Activated CD8-positive, alpha-beta memory T cell treated with anti-CD3 and anti-CD28 coated beads, Interleukin-2, amount 50 U/mL, for 1 hour (primary cell): ENCODE measurements around the gene ABL2.
"Not testable (repeated sequence)": the region's sequence is repeated elsewhere in the genome, so short reads cannot be mapped to it uniquely, and the experiment has no call there.

Source experiments
- DNase-seq: peaks from one replicate; pipeline ENCODE4 v3.0.0-alpha.2; 2020; ENCODE audit errors: extremely low read depth

Gene ABL2

DNA sequence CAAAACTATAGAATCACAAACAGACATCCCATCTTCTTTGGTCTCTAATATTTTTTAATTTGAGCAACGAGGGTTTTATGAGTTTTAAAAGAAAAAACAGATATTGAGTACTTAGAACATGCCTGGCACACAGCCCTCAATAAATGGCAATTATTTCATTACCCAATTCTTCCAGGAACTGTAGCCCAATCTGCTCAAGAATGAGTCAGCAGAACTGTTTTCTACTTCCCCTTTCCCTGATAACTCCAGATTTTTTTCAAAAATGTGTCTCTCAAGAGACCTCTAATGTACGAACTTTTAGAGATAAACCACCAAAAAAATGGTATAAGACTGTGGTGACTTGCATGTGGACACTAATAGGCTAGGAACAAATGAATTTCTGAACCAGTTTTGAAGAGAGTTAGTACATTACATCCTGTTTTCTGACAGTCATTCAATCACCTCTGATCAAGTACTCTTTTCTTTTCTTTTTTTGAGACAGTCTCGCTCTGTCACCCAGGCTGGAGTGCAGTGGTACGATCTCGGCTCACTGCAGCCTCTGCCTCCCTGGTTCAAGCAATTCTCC lies 11.5 kb downstream of the ABL2 start:
- DNase-seq = no peak

DNA sequence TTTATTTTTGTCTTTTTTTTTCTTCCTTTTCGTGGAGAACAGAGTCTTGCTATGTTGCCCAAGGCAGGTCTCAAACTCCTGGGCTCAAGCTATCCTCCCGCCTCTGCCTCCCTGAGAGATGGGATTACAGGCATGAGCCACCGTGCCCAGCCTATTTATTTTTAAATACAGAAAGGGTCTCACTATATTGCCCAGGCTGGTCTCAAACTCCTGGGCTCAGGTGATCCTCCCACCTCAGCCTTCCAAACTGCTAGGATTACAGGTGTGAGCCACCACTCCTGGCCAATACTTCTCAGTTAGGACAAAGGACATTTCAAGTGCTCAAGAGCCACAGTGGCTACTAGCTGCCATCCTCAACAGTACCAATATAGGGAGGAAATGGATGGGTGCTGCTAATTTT lies 16.2 kb downstream of the ABL2 start:
- not testable (repeated sequence) for DNase-seq

DNA sequence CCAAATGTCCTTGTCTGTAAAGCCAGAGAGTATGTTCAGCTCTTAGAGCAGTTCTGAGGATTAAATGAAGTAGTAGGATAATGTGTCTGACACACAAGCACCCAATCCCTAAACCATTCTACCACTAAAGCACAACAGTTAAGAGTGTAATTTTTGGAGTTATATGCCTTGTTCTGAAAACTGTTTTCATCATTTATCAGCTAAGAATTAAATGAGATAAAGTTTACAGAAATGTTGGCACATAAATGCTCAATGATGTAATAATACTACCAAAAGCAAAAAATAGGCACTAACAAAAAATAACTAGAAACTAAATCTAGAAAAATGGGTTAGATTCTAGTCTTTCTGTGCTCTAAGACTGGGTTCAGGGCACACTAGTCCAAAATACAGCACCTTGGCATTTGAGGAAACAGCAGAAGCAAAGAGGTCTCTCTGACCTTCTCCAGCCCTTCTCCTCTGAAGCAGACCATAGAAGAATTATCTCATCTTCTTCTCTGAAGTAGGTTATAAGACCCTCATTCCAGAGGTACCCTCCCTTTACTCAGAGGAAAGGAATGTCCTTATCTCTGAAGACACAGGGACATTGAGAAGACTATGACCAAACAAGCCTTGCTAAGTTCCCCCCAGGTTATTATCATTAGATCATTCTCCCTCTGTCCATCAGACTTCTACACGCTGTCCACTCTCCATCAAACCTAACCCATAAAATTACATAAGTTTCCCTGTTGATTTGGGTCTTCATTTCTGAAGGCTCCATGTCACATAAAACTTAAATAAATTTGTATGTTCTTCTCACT lies 20.6 kb downstream of the ABL2 start:
- no peak for DNase-seq

DNA sequence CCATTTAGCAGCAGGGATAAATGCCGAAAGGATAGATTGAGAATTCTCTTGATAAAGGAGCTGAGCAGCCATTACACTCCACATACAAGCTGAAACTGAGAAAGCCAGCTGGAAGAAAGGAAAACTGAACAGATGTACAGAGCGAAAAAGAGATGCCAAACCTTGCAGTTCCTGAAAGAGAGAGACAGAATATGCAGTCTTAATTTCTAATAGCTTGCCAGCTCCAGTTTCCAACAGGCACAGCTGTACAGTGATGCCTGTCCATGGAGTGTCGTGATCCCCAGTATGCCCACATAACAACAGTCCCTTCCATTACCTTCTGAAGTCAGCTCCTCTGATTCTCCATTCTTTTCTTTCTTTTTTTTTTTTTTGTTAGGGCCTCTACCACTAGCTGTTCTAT lies 22.7 kb downstream of the ABL2 start:
- DNase-seq = no peak

DNA sequence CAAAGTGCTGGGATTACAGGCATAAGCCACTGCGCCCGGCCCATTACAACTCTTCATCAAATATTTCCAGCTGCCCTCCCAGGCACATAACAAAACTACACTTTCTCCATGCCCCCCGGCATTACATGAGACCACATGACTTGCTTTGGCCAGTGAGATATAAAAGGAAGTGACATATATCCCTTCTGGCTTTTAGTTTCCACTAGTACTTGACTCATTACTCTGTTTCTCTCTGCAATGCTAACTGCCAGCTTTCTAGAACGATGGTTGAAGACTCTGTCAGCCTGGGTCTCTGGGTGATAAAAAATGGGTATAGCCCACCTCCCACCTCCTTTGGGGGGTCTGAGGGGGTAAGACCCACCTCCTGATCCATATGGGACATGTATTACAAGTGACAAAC lies 24.2 kb downstream of the ABL2 start:
- DNase-seq = no peak

DNA sequence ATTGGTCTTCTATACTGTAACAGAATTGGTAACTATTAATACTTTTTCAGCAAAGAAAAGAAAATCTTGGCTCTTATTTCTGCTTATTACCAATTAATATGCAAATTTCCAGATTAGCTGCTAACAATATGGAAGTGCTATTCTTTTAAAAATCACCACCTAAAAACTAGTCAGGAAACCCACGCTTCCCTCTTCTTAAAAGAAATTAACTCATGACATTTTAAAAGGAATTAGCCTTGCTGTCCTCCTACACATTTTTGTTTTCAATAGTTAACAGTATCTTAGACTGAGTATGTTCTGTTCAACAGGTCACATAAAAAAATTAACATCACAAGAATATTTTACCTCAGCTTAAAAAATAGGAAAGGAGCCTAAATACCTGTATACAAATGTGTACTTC lies 27.3 kb downstream of the ABL2 start:
- DNase-seq = no peak

DNA sequence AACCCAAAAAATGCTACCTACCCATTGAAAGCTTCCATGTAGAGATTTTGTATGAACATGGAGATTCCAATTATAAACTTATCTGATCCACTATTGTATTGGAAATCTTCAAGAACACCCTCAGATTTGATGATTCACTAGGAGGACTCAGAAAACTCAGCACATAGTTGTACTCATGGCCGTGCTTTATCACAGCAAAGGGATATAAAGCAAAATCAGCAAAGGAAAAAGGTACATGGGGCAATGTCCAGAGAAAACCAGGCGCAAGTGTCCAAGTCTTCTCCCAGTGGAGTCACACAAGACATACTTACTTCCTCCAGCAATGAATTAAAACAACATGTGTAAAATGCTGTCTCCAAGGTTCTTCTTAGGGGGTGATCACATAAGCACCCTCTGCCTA lies 28.9 kb downstream of the ABL2 start:
- no peak for DNase-seq

DNA sequence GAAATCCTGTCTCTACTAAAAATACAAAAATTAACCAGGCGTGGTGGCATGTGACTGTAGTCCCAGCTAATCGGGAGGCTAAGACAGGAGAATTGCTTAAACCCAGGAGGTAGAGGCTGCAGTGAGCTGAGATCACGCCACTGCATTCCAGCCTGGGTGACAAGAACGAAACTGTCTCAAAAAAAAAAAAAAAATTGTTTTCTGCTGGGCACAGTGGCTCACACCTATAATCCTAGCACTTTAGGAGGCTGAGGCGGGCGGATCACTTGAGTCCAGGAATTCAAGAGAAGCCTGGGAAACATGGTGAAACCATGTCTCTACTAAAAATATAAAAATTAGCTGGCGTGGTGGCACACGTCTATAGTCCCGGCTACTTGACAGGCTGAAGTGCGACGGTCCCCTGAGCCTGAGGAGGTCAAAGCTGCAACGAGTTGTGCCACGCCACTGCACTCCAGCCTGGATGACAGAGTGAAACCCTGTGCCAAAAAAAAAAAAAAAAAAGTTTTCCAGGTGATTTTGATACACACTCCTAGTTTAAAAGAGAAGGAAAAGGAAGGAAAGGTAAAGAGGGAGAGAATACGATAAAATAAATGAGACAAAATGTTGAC lies 31.7 kb downstream of the ABL2 start:
- no peak for DNase-seq

DNA sequence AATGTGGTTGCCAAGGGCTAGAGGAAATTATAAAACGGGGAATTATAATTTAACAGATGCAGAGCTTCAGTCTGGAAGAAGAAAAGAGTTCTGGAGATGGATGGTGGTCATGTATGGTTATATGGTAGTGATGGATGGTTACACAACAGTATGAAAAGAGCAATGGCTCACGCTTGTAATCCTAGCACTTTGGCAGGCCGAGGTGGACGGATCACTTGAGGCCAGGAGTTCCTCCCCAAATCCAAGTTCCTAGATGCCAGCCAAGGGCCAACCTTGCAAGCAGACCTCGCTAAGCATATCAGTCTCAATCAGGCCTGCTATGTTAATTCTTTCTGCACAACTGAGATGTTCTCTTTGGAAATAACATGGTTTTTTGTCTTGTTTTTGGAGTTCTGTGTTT lies 33.6 kb downstream of the ABL2 start:
- DNase-seq = not testable (repeated sequence)

DNA sequence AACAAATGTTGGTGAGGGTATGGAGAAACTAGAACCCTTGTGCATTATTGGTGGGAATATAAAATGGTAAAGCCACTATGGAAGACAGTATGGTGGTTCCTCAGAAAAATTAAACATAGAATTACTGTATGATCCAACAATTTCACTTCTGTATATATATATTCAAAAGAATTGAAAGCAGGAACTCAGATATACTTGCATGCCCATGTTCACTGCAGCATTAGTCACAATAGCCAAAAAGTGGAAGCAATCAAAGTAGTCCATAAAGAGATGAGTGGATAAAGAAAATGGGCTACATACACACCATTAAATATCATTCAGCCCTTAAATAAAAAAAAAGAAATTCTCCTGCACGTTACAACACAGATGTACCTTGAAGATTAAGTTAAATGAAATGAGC lies 34.1 kb downstream of the ABL2 start:
- no peak for DNase-seq

DNA sequence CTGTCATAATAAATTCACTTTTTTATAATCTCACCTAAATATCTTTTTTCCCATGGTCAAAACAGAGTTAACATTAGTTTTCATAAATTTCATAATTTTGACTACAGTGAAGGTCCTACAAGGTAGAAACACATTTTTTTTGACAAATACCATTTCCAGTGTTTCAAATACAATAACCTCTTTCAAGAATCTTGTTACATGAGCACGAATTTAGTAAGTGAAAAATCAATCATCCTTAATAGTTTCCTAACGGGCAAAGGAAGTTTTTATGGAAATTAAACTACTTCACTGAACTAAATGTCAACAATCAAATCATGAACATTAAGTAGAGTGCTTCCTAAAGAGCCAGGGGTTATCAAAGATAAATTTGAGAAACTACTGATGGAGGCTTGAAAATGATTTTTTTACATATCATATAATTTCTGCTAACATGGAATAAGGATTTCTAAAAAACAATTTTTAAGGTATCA lies 35.4 kb downstream of the ABL2 start:
- no peak for DNase-seq

DNA sequence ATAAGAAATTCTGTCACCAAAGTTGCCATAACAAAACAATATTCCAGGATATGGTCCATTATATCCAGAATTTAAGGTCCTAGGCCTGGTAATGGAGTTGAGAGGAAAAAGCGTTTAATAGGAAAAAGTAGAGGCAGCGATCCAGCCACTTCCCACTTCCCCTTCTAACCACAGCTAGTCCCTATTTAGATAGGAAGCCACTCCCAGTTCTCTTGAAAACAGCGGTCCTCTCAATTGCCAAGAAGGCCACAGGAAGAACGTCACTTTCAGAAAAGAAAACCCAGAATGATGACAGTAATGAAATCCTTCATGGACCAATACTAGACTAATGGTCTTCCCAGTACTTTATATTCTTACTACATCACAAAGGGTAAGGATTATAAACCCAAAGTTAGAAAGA lies 38.6 kb downstream of the ABL2 start:
- no peak for DNase-seq

DNA sequence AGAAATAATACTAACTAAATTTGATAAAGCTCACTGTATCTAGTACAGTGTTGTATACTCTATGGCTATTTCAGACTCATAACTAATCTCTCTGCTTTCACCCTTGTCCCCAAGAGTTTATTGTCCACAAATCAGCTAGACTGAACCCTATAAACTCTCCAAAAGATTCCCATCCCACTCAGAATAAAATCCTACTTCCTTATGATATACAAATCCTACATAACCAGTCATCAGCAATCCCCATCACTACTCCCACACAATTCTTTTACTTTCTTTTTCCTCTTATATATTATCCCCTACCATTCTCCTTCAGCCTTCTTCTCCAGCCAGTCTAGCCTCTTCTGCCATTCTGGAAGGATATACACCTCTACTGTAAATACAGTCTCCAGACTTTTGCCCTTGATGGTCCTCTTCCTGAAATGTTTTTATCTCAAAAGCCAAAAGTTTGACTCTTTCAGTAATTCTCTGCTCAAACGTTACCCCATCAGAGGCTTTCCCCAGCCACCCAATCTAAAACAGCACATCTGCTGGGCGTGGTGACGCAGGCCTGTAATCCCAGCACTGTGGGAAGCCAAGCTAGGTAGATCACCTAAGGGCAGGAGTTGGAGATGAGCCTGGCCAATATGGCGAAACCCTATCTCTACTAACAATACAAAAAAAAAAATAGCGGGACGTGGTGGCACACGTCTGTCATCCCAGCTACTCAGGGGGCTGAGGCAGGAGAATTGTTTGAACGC lies 41.6 kb downstream of the ABL2 start:
- no peak for DNase-seq

DNA sequence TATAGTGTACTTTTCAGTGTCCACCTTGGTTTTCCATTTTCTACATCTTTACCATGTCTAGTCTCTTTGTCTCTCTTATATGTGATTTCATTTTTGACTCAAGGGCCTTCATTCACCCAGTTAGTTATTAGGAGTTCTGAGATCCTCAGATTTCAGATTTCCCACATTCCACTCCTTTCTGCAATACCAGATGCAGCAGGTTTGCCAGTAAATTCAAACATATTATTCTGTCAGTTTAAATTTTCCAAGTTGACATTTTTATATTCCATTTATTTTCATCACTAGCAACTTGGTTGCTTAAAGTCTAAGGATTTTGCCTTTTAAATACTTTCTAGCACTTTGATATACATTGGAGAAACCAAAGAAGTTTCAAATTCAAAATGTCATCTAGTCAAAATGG lies 42.4 kb downstream of the ABL2 start:
- no peak for DNase-seq

DNA sequence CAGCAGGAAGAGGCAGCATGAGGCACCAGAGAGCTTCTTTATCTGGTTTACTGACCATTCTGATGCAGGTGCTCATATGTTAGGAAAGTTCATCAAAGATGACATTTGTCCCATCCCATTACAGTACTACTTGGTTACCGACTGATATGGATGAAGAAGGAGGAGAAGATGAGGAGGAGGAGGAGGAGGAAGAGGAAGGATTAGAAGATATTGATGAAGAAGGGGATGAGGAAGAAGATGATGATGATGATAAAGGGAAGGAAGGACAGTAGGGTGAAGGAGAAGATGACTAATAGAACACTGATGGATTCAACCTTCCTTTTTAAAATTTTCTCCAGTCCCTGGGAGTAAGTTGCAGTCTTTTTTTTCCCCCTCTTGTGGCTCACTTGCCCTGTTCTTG lies 45.1 kb downstream of the ABL2 start:
- no peak for DNase-seq

DNA sequence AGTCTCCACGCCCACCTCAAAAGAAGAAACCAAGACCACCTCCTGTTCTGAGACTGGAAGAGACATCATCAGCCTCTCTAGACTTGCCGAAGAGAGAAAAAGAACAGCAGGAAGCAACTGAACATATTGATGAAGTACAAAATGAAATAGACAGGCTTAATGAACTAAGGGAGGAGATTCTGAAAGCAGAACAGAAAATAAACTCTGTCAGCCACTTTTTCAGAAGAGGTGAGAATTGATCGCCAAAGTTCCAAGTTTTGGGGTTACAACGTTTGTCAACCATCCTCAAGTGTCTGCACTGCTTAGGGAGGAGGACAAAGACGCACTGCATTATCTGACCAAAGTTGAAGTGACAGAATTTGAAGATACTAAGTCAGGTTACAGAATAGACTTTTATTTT lies 45.6 kb downstream of the ABL2 start:
- DNase-seq = no peak

DNA sequence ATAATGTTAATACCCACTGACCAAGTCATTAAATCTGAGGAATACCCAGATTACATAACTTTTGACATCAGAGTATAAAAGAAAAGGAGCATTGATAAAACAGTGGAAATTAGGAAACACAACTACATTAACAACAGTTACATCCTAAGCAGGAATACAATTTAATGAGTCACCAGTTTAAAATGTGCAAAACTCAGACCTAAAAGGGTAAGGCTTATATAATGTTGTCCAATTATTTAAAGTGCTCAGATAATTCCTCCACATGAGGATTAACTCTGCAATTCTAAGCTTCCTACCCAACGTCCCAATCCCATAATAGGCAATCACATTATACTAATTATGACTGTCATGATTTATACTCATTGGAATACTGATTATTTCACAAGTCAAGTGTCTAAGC lies 50.5 kb downstream of the ABL2 start:
- no peak for DNase-seq

DNA sequence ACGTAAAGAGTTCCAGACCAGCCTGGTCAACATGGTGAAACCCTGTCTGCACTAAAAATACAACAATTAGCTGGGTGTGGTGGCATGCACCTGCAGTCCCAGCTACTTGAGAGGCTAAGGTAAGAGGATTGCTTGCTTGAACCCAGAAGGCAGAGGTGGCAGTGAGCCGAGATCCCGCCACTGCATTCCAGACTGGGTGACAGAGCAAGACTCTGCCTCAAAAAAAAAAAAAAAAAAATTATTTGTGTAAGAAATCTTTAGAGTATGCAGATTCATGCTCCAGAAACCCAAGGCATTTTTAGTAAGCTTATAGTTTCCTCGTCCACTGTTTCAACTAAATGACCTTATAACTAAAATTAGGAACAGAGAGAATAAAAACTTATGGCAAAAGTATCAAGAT lies 51.3 kb downstream of the ABL2 start:
- DNase-seq = no peak

DNA sequence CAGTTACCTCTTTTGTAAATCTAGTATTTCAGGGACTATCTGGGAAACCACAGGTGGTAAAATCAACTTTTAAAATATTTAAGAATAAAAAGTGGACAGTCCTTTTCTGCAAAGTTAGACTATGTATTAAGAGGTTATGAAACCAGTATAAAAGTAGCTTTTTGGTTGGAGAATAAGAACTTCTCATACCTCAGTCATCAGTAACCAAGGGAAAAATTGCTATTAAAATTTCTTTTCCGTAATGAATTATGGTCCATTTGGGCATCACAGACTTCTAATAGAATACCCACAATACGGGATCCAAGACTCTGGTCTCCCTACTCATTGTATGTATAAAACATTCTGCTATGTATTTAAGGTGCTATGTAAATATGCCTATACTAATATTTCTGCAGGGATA lies 51.9 kb downstream of the ABL2 start:
- no peak for DNase-seq

DNA sequence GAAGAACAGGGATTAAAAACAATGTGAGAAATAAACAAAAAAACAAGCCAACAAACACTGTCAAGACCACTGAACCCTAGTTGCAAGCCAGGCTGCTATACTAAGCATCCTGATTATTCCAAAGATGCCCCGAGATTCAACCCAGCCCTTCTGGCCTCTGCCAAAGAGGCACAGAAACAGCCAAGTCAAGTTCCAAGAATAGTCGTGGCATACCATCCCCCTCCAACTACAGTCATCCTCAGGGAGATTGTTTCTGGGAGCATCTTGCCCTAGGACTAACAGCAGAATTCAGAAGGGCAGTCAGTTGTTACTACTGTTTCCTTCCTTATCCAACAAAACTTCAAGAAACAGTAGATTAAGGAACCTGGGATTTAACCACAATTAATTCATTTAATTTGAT lies 52.3 kb downstream of the ABL2 start:
- no peak for DNase-seq

DNA sequence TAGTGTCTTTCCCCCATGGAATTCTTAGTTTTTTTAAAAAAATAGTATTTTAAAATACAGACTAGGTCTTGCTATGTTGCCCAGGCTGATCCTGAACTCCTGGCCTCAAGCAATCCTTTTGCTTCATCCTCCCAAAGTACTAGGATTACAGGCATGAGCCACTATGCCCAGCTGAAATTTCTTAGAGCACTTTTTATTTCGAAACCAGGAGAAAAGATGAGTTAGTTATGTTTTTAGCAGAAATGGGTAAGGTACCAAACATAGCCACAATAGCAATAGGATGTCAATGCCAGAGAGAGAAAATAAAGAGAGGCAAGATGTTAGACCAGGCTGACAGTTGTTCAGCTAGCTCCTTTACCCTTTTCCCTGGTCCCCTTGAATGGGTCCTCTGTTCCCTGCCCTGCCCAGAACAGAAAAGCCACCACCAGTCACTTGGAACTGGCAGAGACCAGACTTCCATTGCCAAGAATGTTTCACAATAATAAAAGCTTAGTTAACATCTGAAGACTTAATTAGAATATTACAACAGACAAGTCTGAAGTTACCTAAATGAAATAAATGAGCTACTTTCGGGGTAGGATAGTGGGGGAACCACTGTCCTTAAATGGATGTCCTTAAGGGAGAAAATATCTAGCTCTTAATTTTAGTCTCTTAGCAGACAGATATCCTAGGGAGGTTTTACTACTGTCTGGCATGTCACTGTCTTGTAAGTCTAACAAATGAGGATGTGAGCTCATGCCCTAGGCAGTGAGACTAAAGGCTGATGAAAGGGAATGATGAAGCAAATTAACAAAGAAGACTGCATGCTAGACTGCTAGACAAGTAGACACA lies 54.3 kb downstream of the ABL2 start:
- DNase-seq = no peak

DNA sequence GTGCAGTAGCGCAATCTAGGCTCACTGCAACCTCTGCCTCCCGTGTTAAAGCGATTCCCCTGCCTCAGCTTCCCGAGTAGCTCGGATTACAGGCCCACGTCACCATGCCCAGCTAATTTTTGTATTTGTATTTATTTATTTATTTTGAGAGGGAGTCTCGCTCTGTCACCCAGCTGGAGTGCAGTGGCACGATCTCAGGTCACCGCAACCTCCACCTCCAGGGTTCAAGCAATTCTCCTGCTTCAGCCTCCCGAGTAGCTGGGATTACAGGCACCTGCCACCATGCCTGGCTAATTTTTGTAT lies 59.1 kb downstream of the ABL2 start:
- not testable (repeated sequence) for DNase-seq
